A204.1 (cell line): ENCODE measurements around the gene FAM8A1.

Experiments used
- FAIRE-seq: peaks from 2 replicates; lab custom pipeline; 2012; peaks lifted over from hg19 to GRCh38; lab: Jason Lieb, UNC

FAM8A1 gene

DNA sequence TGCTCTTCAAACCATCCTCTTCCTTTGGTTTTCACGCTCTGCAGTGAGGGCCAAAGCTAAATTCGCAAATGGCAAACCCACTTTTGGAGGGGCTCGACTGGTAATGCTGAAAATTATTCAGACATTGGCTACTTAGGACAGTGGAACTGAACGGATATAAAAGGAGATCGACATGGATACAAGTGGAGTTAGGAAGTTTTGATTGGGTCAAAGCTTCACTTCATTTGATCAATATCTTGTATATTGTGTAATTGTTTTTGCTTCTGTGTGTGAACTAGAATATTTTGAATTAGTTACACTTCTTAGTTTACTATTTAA, 1.2 kb downstream of the FAM8A1 start:
- FAIRE-seq, result no peak

DNA sequence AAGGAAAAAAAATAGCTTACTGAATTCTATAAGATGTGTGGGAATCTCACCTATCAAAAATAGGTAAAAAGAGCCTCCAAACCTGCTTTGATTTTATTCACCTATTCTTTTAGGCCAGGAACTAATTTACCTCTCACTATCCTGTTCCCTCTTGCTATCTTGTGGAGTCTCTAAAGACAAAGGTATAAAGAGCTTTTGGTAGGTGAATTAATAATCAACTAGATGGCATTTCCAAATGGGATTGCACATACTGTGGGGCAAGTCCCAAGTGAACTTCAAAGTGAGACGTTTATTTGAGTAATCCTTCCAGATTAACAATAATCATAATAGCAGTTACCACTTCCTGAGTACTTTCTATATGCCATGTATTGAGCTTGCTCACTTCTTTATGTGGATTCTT, 2.8 kb downstream of the FAM8A1 start:
- FAIRE-seq, result no peak

DNA sequence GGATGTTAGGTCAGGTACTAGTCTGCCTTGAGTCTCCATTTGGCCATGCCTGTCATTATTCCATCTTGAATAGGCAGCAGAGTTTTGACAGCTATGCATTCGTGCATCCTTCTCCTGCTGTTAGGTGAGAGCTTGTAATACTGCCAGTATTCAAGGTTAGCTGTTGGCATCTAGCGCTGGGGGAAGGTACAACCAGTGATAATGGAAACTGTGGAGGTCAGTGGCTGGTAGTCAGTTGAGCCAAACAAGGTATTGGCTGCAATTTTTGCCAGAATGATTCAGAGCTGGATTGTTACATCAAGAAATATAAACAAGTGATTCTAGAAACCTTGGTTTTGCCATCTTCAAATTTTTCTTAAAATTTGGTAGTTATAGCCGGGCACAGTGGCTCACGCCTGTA, 6.5 kb downstream of the FAM8A1 start:
- FAIRE-seq, result no peak

DNA sequence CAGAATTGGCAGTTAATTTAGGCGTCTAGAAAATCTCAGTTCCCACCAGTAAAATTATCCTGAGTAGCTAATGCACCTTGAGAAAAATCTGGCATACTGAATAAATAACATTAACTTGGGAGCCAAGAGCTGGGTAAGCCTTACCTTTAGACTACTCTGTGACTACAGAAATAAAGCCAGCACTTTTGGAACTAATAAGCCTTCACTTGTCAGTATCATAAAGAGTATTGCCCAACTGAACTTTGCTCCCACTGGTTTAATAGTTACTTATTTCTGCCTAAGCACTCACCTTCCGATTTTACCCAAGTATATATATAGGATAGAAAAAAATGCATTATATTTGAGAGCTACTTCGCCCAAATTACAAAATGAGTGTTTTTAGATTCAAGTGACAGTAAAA, 10.7 kb downstream of the FAM8A1 start:
- FAIRE-seq, result no peak

DNA sequence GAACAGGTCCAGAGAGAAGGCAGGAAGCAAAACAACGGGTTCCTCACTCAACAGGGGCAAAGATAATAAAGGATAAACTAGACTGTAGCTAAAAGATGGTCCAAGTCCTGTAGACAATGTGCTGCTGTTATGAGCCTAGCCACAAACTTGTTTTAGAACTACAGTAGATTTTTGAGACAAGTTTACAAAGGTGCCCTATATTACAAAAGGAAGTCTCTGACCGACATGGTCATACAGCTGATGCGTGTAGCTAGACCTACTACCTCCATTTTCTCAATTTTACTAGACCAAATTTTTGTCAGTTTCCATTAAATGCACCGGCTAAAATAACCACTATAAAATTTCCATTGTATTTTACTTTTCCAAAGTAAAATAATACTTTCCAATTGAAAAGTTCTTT, 11.9 kb downstream of the FAM8A1 start:
- no peak for FAIRE-seq

DNA sequence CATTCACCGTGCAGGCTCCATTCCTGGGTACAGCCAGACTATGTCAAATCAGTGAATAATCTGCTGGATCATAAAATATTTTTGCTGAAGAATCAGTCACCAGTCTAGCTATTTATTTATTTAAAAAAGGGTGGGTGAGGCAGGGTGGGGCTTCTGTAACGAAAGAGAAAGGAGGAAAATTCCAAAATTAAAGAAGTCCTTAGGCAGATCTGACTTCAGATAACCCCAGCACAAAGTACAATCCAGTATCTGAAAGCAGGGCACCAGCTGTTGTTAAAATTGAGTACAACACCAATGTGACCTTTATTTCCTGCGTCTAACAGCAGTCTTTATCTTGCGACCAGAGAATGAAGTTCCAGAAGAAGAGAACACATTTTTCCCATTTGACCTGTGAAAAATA, 15.7 kb downstream of the FAM8A1 start:
- FAIRE-seq, result no peak

DNA sequence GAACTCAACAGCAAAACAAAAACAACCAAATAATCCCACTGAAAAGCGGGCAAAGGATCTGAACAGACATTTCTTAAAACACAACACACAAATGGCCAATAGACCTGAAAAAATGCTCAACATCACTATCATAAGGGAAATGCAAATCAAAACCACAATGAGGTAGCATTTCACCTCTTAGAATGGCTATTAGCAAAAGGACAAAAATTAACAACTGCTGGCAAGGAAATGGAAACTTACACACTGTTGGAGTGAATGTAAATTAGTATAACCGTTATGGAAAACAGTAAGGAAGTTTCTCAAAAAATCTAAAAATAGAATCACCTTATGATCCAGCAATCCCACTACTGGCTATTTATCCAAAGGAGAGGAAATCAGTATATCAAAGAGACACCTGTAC, 20.9 kb downstream of the FAM8A1 start:
- no peak for FAIRE-seq

DNA sequence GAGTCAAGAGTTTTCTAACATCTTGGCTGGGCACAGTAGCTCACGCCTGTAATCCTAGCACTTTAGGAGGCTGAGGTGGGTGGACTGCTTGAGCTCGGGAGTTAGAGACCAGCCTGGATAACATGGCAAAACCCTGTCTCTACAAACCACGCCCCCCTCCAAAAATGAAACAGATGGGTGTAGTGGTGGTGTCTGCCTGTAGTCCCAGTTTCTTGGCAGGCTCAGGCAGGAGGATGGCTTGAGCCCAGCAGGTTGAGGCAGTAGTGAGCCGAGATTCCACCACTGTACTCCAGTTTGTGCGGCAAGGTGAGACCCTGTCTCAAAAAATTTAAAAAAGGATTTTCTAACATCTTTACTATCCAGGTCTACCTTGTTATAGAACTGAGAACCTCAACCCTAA, 22.0 kb downstream of the FAM8A1 start:
- FAIRE-seq, result no peak

DNA sequence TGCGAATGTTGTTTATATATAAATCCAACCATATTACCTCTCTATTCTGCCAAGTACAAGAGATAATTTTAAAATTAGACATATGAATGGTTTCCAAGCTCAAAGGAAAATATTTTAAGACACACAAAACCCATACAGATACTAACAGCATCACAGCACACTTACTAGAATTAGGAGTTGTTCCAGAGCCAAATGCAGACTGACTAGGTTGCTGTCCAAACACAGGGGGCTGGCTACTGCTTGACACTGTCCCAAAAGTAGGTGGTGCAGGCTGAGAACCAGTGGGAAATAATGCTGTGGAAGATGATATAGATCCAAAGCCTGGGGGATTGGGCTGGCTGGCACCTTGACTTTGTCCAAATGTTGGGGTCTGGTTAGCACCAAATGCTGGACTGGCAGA, 24.3 kb downstream of the FAM8A1 start:
- no peak for FAIRE-seq

DNA sequence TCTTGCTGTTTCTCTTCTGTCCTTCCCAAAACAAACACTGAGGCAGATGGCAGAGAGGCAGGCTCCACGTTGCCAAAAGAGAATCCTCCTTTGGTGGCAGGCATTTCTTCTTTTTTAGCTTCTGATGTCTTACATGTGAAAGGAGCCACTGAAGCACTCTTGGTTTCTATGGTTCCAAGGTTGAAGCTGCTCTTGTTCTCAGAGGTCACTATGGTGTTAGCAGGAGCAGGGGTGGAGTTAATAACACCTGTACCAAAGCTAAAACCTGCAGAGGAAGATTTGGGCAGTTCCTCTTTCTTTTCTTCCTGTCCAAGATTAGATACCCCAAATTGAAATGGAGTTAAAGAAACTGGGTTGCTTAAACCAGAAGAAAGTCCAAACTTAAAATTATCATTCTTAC, 28.8 kb downstream of the FAM8A1 start:
- no peak for FAIRE-seq

DNA sequence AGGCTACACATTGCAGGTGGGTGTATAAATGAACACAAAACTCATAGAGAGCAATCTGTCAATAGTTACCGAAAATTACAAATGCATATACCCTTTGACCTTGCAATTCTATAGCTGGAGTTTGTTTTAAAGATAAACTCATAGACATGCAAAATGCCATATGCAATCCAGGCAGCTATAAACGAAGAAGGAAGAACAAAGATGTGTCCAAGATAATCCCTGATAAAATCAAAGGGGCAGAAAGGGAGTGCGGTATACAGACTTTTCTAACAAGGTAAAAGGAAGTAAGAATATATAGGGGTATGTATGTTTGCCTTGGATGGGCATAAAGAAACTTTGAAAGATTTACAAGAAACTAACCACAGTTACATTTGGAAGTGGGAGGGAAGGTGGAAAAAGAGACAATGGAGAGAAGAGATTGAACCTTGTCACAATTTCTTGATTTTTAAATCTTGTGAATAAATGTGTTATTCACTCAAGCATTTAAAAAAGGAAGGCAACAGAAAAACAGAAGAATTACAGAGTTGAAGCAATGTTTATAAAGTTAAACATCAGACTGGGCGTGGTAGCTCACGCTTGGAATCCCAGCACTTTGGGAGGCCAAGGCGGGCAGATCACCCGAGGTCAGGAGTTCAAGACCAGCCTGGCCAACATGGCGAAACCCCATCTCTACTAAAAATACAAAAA, 29.9 kb downstream of the FAM8A1 start:
- FAIRE-seq, result no peak

DNA sequence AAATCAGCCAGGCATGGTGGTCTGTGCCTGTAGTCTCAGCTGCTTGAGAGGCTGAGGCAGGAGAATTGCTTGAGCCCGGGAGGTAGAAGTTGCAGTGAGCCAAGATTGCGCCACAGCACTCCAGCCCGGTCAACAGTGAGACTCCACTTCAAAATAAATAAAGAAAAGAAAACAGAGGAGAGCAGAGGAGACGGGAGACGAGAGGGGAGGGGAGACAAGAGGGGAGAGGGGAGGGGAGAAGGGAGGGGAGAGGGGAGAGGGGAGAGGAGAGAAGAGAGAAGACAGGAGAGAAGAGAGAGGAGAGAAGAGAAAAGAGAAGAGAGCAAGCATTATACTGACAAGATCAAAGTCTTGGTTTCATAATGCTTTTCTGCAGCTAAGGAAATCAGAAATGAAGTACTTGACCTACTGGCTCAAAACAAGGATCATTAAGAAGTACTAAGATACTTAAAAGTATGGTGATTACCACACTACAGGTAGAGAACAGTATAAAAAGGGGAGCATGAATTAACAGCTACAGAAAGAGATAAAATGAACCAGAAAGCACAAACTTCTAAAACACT, 30.5 kb downstream of the FAM8A1 start:
- no peak for FAIRE-seq

DNA sequence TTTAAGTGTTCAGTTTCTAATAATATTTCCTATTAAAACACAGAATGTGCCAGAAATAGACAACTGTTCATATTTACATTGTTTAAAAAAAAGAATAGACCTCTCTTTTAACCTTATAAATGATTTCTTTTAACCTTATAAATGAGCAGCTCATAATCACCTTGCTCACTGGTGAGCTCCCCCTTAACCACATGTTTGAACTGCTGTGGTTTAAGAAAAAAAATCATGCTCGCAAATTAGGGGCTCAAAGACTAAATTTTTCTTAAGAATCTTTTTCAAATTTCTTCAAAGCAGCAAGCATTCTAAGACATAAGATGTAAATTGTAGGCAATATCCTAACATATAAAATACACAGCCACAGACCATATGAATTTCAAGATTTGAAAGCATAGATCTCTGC, 32.8 kb downstream of the FAM8A1 start:
- no peak for FAIRE-seq

DNA sequence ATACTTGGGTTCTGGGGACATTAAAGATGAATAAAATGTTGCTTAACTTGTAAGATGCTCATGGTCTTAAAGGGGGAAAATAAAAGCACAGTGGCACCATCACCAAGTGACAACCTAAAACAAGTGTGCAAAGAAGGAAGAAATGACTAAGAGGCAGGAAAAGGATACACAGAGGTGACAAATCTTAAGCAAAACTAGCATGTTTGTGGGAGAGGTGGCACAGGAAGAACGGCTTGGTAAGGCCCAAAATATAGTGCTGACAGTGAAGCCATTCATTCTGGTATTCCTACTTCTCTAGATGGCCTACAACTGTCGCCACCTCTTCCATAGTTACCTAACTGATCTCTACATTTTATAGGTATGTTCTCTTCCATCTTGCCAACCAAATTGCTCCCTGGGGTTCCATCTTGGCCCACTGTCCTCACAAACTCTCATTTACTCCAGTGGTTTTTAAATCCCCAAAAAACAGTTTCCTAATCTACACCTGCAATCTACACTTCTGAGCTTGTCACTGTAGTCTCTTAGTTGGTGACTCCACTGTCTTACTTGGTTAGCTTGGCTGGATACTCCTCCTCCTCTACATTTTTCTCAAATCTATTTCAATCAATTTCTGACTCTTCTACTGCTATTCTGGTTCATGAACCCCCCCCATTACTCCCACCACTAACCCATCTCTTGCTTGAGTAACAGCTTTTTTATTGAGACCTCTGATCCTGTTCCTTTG, 33.5 kb downstream of the FAM8A1 start:
- FAIRE-seq, result no peak

DNA sequence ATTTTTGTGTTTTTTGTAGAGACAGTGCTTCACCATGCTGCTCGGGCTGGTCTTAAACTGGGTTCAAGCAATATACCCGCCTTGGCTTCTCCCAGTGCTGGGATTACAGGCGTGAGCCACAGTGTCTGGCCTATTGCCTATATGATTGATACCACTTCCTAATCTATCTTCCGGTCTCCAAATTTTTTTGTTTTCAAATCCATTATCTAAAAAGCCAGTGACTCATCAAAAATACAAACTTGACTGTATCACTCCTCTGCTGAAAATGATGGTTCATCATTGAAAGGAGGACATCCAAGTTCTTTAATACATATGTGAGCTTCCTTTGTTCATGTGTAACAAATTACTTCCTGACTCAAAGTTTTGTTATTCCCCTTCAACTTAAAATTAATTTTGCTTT, 35.5 kb downstream of the FAM8A1 start:
- FAIRE-seq, result no peak

DNA sequence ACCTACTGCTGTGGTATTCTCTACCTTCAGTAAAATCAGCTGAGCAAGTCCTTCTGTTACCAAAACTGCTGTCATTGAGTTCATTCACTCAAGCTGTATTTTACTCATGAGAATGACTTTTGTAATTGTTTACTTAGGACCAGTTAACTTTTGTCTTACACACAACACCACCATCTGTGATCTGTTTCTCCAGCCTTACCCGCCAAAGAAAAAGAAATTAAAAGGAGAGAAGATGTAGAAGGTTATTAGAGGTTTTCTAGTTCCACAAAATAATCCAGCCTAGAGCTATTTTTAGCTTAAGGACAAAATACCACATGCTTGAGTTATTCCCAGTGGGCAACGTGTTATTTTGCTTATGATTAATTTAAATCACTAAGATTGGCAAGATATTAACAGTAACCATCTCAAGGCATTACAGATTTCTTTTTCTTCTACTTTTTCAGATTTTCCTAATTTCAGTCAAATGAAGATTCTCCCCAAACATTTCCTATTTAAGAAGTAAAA, 38.2 kb downstream of the FAM8A1 start:
- no peak for FAIRE-seq

DNA sequence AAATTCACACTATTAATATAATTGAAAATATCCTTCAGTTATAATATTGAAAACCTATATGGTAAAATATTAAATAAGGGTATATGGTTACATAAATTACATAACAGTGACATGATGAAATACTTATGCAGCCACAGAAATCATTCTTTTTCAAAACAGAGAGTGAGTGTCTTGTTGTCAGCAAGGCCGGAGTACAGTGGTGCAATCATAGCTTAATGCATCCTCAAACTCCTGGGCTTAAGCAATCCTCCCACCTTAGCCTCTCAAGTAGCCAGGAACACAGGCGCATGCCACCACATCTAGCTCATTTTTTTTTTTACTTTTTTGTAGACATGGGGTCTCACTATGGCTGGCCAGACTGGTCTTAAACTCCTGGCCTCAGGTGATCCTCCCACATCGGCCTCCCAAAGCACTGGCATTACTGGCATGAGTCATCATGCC, 40.4 kb downstream of the FAM8A1 start:
- peak; percentile 29 for FAIRE-seq

DNA sequence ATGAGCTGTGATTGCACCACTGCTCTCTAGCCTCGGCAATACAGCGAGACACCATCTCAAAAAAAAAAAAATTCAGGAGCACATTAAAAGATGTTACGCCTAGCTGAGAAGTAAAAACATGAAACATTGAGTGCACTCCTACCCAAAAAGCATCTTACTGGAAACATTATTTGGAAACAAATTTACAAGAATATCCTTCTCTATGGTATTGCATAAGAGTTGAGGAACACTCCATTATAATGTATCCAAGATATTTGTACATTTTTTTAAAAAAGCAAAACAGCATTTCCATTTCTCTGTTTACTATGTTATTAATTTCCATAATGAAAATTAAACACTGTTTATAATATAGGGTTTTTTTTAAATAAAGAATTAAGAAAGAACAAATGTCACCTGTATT, 48.6 kb downstream of the FAM8A1 start:
- no peak for FAIRE-seq

DNA sequence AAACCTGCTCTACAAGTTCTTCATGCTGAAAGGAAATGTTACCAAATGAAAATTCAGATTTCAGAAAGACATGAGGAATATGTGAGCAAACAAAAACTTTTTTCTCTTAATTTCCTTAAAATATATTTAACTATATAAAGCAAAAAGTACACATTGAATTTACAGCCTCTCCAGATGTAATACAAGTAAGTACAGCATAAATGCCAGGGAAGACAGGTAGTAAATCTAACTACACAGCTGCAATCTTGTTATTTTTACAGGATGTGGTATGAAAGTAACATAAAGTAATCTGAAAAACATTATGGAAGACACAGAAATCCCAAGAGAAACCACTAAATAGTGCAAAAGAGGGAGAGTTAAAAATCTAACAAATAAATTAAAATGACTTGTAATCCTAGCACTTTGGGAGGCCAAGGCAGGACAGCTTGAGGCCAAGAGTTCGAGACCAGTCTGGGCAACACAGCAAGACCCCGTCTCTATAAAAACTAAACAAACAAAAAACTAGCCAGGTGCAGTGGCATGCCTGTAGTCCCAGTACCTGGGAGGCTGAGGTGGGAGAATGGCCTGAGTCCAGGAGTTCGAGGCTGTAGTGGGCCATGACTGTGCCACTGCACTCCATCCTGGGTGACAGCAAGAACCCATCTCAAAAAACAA, 50.7 kb downstream of the FAM8A1 start:
- no peak for FAIRE-seq

DNA sequence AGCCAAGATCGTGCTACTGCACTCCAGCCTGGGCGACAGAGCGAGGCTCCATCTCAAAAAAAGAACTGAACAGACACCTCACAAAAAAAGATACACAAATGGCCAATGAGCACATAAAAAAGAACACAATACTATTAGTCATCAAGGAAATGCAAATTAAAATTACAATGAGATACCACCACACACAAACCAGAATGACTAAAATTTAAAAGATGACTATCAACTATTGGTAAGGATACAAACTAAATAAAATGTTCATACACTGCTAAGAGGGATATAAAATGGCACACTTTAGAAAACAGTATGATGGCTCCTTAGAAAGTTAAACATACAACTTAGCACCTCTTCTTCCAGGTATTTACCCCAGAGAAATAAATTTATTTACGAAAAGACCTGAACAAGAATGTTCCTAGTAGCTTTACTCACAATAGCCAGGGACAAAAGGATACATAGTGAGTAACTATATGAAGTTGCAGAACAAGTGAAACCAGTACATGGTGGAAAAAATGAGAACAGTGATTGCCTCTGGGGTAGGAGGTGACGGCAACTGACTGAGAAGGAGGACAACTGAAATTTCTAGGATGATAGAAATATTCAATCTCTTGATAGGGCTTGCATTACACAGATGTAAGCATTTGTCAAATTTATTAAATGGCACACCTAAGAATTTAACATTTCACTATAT, 53.2 kb downstream of the FAM8A1 start:
- FAIRE-seq, result no peak

DNA sequence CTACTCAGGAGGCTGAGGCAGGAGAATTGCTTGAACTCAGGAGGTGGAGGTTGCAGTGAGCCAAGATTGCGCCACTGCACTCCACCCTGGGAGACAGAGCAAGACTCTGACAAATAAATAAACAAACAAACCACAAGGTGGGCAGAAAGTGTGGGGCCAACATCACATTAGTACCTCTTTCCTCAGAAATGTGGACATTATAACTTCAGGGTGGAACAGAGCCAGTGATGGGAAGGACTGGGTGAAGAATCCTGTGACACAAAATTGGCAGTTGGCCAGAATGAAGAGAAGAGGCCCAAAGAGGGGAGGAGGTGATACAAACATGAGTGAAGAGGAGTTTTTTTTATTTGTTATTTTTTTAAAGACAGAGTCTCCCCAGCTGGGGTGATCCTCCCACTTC, 56.0 kb downstream of the FAM8A1 start:
- FAIRE-seq, result no peak

DNA sequence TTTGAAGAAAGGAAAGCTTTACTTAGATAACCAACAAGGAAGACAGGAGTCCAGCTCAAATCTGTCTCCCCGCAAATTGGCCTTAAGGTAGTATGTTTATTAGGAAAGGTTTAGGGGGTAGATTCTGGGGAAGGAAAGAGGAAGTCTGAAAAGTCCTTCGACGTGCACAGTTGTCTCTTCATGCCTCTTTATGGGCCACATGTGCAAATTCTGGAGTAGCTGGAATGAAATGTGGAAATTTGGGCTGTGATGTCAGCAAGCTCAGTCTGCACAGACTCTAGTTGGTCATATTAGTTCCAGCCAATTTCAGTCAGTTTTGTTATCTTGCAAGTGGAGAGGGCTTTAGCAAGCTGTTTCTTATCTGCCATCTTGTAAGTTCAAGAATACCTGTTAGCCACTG, 56.5 kb downstream of the FAM8A1 start:
- no peak for FAIRE-seq
